Fibroblast of pulmonary artery (primary cell): ENCODE results near the gene CCL1.
"Not testable (repeated sequence)": the region's sequence is repeated elsewhere in the genome, so short reads cannot be mapped to it uniquely, and the experiment has no call there.

ENCODE experiments used
- DNase-seq: peaks from one replicate; pipeline ENCODE4 v3.0.0-alpha.2; 2010; ENCODE audit warnings: low read depth
- H3K4me3 ChIP-seq: replicated peaks from 2 replicates; pipeline ENCODE4 v1.5.1; 2011; ENCODE audit warnings: low read depth, mild to moderate bottlenecking, control low read depth, low read length, moderate library complexity
- TF ChIP-seq, protein P1 (sequence below): IDR thresholded peaks from 2 replicates; pipeline ENCODE4 v1.5.1; 2011; ENCODE audit warnings: mild to moderate bottlenecking, control low read depth, low read length, inconsistent platforms; ENCODE audit errors: missing control alignments

Gene CCL1

GRCh38 chr17:34337701-34338100 lies 25.3 kb downstream of the CCL1 start:
- TF ChIP-seq, protein P1, sequence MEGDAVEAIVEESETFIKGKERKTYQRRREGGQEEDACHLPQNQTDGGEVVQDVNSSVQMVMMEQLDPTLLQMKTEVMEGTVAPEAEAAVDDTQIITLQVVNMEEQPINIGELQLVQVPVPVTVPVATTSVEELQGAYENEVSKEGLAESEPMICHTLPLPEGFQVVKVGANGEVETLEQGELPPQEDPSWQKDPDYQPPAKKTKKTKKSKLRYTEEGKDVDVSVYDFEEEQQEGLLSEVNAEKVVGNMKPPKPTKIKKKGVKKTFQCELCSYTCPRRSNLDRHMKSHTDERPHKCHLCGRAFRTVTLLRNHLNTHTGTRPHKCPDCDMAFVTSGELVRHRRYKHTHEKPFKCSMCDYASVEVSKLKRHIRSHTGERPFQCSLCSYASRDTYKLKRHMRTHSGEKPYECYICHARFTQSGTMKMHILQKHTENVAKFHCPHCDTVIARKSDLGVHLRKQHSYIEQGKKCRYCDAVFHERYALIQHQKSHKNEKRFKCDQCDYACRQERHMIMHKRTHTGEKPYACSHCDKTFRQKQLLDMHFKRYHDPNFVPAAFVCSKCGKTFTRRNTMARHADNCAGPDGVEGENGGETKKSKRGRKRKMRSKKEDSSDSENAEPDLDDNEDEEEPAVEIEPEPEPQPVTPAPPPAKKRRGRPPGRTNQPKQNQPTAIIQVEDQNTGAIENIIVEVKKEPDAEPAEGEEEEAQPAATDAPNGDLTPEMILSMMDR, result no peak
- no peak overlapping the region for H3K4me3 ChIP-seq
- DNase-seq, result no peak

GRCh38 chr17:34327580-34327979 lies 35.5 kb downstream of the CCL1 start:
- not testable (repeated sequence) for H3K4me3 ChIP-seq
- DNase-seq, result peak; percentile 80

DNA sequence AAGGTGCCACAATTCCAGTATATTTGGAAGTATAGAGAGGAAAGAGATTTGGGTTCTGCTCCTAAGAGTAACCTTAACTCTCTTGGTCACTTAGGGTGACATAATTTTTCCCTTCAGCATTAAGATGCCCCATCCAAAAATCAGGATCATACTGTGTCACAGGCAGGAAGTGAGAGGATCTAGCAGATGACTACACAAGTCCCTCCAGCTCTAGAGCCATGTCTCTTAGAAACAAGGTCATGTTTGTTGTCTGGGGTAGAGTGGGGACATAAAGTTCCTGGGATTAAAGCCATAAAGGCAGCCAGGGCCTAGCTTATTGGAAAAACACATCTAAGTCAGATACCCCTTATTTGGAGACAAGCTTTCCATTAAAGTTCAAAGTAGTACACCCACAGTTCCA lies 41.1 kb downstream of the CCL1 start:
- H3K4me3 ChIP-seq, result no peak overlapping the region
- TF ChIP-seq, protein P1, result no peak
- DNase-seq, result no peak

DNA sequence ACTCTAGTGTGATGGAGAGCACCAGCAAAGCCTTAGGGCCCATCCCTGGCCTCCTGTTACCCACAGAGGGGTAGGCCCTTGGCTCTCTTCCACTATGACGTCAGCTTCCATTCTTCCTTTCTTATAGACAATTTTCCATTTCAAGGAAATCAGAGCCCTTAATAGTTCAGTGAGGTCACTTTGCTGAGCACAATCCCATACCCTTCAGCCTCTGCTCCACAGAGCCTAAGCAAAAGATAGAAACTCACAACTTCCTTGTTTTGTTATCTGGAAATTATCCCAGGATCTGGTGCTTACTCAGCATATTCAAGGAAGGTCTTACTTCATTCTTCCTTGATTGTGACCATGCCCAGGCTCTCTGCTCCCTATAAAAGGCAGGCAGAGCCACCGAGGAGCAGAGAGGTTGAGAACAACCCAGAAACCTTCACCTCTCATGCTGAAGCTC lies 44.0 kb downstream of the CCL1 start, which contains the start of gene CCL8:
Gene CCL8, plus strand, starts transcription at position 397 of the 445 bp plus-strand sequence. CDS start 67 bp downstream, outside the sequence.
- DNase-seq, result peak; percentile 32
- TF ChIP-seq, protein P1, result no peak

GRCh38 chr17:34318474-34318873 lies 44.6 kb downstream of the CCL1 start:
- no peak for DNase-seq
- no peak overlapping the region for H3K4me3 ChIP-seq
- TF ChIP-seq, protein P1, result no peak

More for the DNA sequence above, 44.0 kb downstream of the CCL1 start, which contains the start of gene CCL8:
- no peak within 1 kb of the TSS for H3K4me3 ChIP-seq

GRCh38 chr17:34314279-34314678 lies 48.8 kb downstream of the CCL1 start:
- TF ChIP-seq, protein P1, result no peak
- no peak overlapping the region for H3K4me3 ChIP-seq
- peak; percentile 95 for DNase-seq

GRCh38 chr17:34313164-34313563 lies 49.9 kb downstream of the CCL1 start:
- TF ChIP-seq, protein P1, result no peak
- peak; percentile 75 for DNase-seq

More at GRCh38 chr17:34313164-34313563, 49.9 kb downstream of the CCL1 start:
- H3K4me3 ChIP-seq, result no peak overlapping the region
